Kidney (tissue), 14 donors: ENCODE data around the gene CELF4. TPM values are rescaled to one million over a fixed set of nuclear protein-coding genes. Genes with fewer than 3 reads are reported as not detected.

Experiments used
- DNase-seq, 5 donors: peaks; one replicate each; pipeline ENCODE4 v3.0.0-alpha.2; 2013 to 2020
- FAIRE-seq: peaks from 2 replicates; lab custom pipeline; 2012; peaks lifted over from hg19 to GRCh38; lab: Jason Lieb, UNC
- H3K27ac ChIP-seq, 2 donors: one replicate each; pipeline ENCODE4 v1.7.0; 2013; ENCODE audit warnings: low read depth in 2 of 2, low read length in 2 of 2, inconsistent platforms in 1 of 2
- H3K27me3 ChIP-seq: one replicate; pipeline ENCODE4 v1.7.1; 2013; ENCODE audit warnings: low read length, inconsistent platforms; ENCODE audit not compliant: control insufficient read depth, insufficient read depth
- H3K36me3 ChIP-seq, 3 donors: one replicate each; pipeline versions ENCODE4 v1.7.0 to v1.7.1; 2013; ENCODE audit warnings: low read length in 3 of 3, control low read depth in 1 of 3, inconsistent platforms in 1 of 3; ENCODE audit not compliant: insufficient read depth in 3 of 3, control insufficient read depth in 2 of 3
- H3K4me1 ChIP-seq, 3 donors: one replicate each; pipeline versions ENCODE4 v1.7.0 to v1.7.1; 2013; ENCODE audit warnings: low read length in 3 of 3, inconsistent platforms in 1 of 3, low read depth in 1 of 3; ENCODE audit not compliant: control insufficient read depth in 2 of 3, insufficient read depth in 2 of 3
- H3K4me3 ChIP-seq, 3 donors: one replicate each; pipeline versions ENCODE4 v1.7.0 to v1.8.1; 2013; ENCODE audit warnings: low read length in 3 of 3, control low read depth in 1 of 3, inconsistent platforms in 1 of 3
- H3K9ac ChIP-seq, 3 donors: one replicate each; pipeline versions ENCODE4 v1.7.0 to v1.7.1; 2013; ENCODE audit warnings: low read length in 3 of 3, control low read depth in 1 of 3, inconsistent platforms in 1 of 3
- H3K9me3 ChIP-seq, 3 donors: one replicate each; pipeline versions ENCODE4 v1.7.0 to v1.7.1; 2013; ENCODE audit warnings: low read length in 3 of 3, control low read depth in 1 of 3, inconsistent platforms in 1 of 3; ENCODE audit not compliant: control insufficient read depth in 2 of 3, insufficient read depth in 1 of 3
- CTCF ChIP-seq: IDR thresholded peaks from 3 replicates; pipeline ENCODE4 v1.5.1; 2012; ENCODE audit warnings: mild to moderate bottlenecking, moderate library complexity, borderline replicate concordance; ENCODE audit not compliant: insufficient read depth; ENCODE audit errors: extremely low read depth
- intact Hi-C: fragments of 100-400 bp; cut with DNase I; formaldehyde crosslinking; loops from one replicate; pipeline ENCODE4 v1.11.1; 2022
- polyA plus RNA-seq: library from polyadenylated mRNA; stranded (reverse); fragments of 350-450 nt; fragmentation: Illumina TruSeq; extraction: RNeasy Lipid Tissue Mini Kit (QIAGEN cat#74804); gene quantifications from one replicate; pipeline ENCODE4 v1.2.3, GENCODE V29; 2014; ENCODE audit warnings: low read depth, low replicate concordance; ENCODE audit not compliant: insufficient read depth
- total RNA-seq: library from RNA; stranded (reverse); fragmentation: NEBNext Ultra II Directional; extraction: Animal tissue kit (Norgen Biotek cat#: 25700); gene quantifications from one replicate; pipeline ENCODE4 v1.2.1, GENCODE V29; 2021
- donor health status: control.
- donor health status: control.
- donor health status: control.
- donor health status: control.
- donor health status: control.
- donor health status: DM: yes; HTN: yes; CAD: no.
- donor health status: Normal renal cell carcinoma (clear cell type).

CELF4 gene
- total and polyA plus RNA-seq, 2 donors from 2014 or later, result 0.85 to 1.5 TPM

- intact Hi-C loops, result no loop called here
- no peaks in the 10 kb centered on the region for H3K9me3 ChIP-seq
- FAIRE-seq, result no peak
Observed at GRCh38 chr18:37219257-37219656, 346.3 kb downstream of the CELF4 start.

GRCh38 chr18:37218022-37218590, 347.5 kb downstream of the CELF4 start:
- Histone ChIP-seq H3K9me3 (no peaks in the 10 kb centered on the region), H3K27me3 (no peaks in the 10 kb centered on the region), H3K27ac (no peak overlapping the region), H3K4me1 (no peaks in the 10 kb centered on the region), H3K36me3 (no peaks in the 10 kb centered on the region), H3K9ac (no peak overlapping the region), H3K4me3 (no peak overlapping the region)
- no peak for TF ChIP-seq CTCF
- no peak for FAIRE-seq
- DNase-seq, result peak in 1 of 5 donors; percentile 11
- intact Hi-C loops, result no loop called here

More at GRCh38 chr18:37219257-37219656, 346.3 kb downstream of the CELF4 start:
- TF ChIP-seq CTCF, result no peak
- Histone ChIP-seq H3K4me3 (no peak overlapping the region), H3K27ac (no peak overlapping the region), H3K4me1 (no peaks in the 10 kb centered on the region), H3K27me3 (no peaks in the 10 kb centered on the region), H3K9ac (no peak overlapping the region), H3K36me3 (no peaks in the 10 kb centered on the region)
- no peak for DNase-seq

GRCh38 chr18:37210781-37211180, 354.8 kb downstream of the CELF4 start:
- no peaks in the 10 kb centered on the region for H3K4me1 ChIP-seq
- H3K4me3 ChIP-seq, result no peak overlapping the region
- no peaks in the 10 kb centered on the region for H3K27me3 ChIP-seq
- FAIRE-seq (no peak), DNase-seq (no peak)
- TF ChIP-seq CTCF, result no peak
- H3K9ac ChIP-seq, result no peak overlapping the region
- no peaks in the 10 kb centered on the region for H3K36me3 ChIP-seq
- no peak overlapping the region for H3K27ac ChIP-seq
- intact Hi-C loops, result no loop called here
- H3K9me3 ChIP-seq, result no peaks in the 10 kb centered on the region

- Histone ChIP-seq H3K27me3 (no peaks in the 10 kb centered on the region), H3K27ac (no peak overlapping the region), H3K36me3 (no peaks in the 10 kb centered on the region), H3K4me3 (no peak overlapping the region), H3K4me1 (no peaks in the 10 kb centered on the region), H3K9ac (no peak overlapping the region), H3K9me3 (peaks cover 0 to 2% (median 0%) of the 10 kb centered on the region in 3 donors)
- intact Hi-C loops, result no loop called here
- DNase-seq (no peak), FAIRE-seq (no peak)
- no peak for TF ChIP-seq CTCF
Observed at GRCh38 chr18:37207343-37207742, 358.3 kb downstream of the CELF4 start.
